GM19372 (cell line): ENCODE results near the gene MTHFD1L.
"Not testable (repeated sequence)": the region's sequence is repeated elsewhere in the genome, so short reads cannot be mapped to it uniquely, and the experiment has no call there.

ENCODE experiments used
- ATAC-seq: cut with Tn5 transposase; IDR thresholded peaks from one replicate; pipeline ENCODE4 v1.9.1; 2021; ENCODE audit warnings: mild to moderate bottlenecking, low read depth, moderate library complexity; ENCODE audit not compliant: unreplicated experiment

The MTHFD1L gene

GRCh38 chr6:151034825-151035781, 169.6 kb downstream of the MTHFD1L start:
- ATAC-seq: no peak

GRCh38 chr6:151036211-151036721, 170.8 kb downstream of the MTHFD1L start:
- not testable (repeated sequence) for ATAC-seq

- ATAC-seq: no peak
These were observed 171.6 kb downstream of the MTHFD1L start for GRCh38 chr6:151036869-151037680.

GRCh38 chr6:151038616-151039015, 173.1 kb downstream of the MTHFD1L start:
- ATAC-seq: no peak

- not testable (repeated sequence) for ATAC-seq
These were observed 175.5 kb downstream of the MTHFD1L start for GRCh38 chr6:151040888-151041521.

- no peak for ATAC-seq
These were observed 176.2 kb downstream of the MTHFD1L start for GRCh38 chr6:151041686-151042085.

- ATAC-seq: not testable (repeated sequence)
These were observed 177.4 kb downstream of the MTHFD1L start for GRCh38 chr6:151042911-151043330.

- ATAC-seq: no peak
These were observed 178.4 kb downstream of the MTHFD1L start for GRCh38 chr6:151043944-151044343.

- no peak for ATAC-seq
These were observed 179.3 kb downstream of the MTHFD1L start for GRCh38 chr6:151044465-151045441.

- ATAC-seq: not testable (repeated sequence)
These were observed 180.2 kb downstream of the MTHFD1L start for GRCh38 chr6:151045511-151046222.

- ATAC-seq: no peak
These were observed 185.7 kb downstream of the MTHFD1L start for GRCh38 chr6:151051164-151051563.

GRCh38 chr6:151052021-151052646, 186.6 kb downstream of the MTHFD1L start:
- no peak for ATAC-seq

- ATAC-seq: no peak
These were observed 188.8 kb downstream of the MTHFD1L start for GRCh38 chr6:151054306-151054705.

GRCh38 chr6:151056230-151056907, 190.9 kb downstream of the MTHFD1L start:
- no peak for ATAC-seq

GRCh38 chr6:151057061-151057460, 191.6 kb downstream of the MTHFD1L start:
- no peak for ATAC-seq

GRCh38 chr6:151058021-151058733, 192.7 kb downstream of the MTHFD1L start:
- ATAC-seq: no peak

GRCh38 chr6:151059612-151060095, 194.2 kb downstream of the MTHFD1L start:
- no peak for ATAC-seq
